ENCODE results near the gene AMBN. TPM values are rescaled to one million over a fixed set of nuclear protein-coding genes. Genes with fewer than 3 reads are reported as not detected.

The AMBN gene
- total and polyA plus RNA-seq, 9 of the 15 experiments (the other 6 are each of a cell fraction or from before 2014, with no cell fraction given), result 0.03 to 0.09 (median 0.07) TPM; not detected in 6

- no peak for TF ChIP-seq CTCFL (IDR thresholded peaks at IDR 0.05; ENCODE audit: borderline replicate concordance, insufficient read depth, low read depth, low read length, poor library complexity, severe bottlenecking)
- peak; percentile 96 for TF ChIP-seq CBFA2T3 (IDR thresholded peaks at IDR 0.05)
- peak in 1 of 2 experiments; percentile 41; a peak in 1 of 4 replicates for TF ChIP-seq MNT (conservative IDR thresholded peaks at IDR 0.05)
- TF ChIP-seq NCOA1 (IDR thresholded peaks at IDR 0.05; ENCODE audit: low read depth), result 0 out of 2 replicates have a peak, but pooled peaks have one; percentile 58
- no peak for TF ChIP-seq DLX4 (CRISPR knock-in tag; IDR thresholded peaks at IDR 0.05)
- no peak for TF ChIP-seq CHCHD3 (CRISPR knock-in tag; IDR thresholded peaks at IDR 0.05)
- TF ChIP-seq SMARCE1 (IDR thresholded peaks at IDR 0.05), result peak; percentile 89
- TF ChIP-seq BCL6 (CRISPR knock-in tag; IDR thresholded peaks at IDR 0.05), result no peak
- no peak for TF ChIP-seq GTF2F1 (IDR thresholded peaks at IDR 0.05; ENCODE audit: low read depth, low read length)
- TF ChIP-seq PHB2 (IDR thresholded peaks at IDR 0.05; ENCODE audit: low read depth), result peak; percentile 85
- TF ChIP-seq ATF7 (IDR thresholded peaks at IDR 0.05), result peak; percentile 35; the same call in 1 of the 2 replicates
- 0 out of 2 replicates have a peak, but pooled peaks have one; percentile 21 for TF ChIP-seq JUN (IDR thresholded peaks at IDR 0.05; ENCODE audit: borderline replicate concordance, low read depth, low read length)
- no peak for TF ChIP-seq JUN (CRISPR knock-in tag; IDR thresholded peaks at IDR 0.05; ENCODE audit: borderline replicate concordance)
- peak; percentile 63; the same call in 1 of the 2 replicates for TF ChIP-seq SMARCC2 (IDR thresholded peaks at IDR 0.05; ENCODE audit: low read depth)
- no peak for TF ChIP-seq BRF2 (IDR thresholded peaks at IDR 0.05; ENCODE audit: borderline replicate concordance, insufficient read depth, insufficient read length)
- no peak for TF ChIP-seq E2F8 (IDR thresholded peaks at IDR 0.05; ENCODE audit: low read depth, partially characterized antibody)
- peak; percentile 60; the same call in 1 of the 2 replicates for TF ChIP-seq CREB3L1 (IDR thresholded peaks at IDR 0.05; ENCODE audit: borderline replicate concordance, low read depth)
- no peak for TF ChIP-seq SAP30 (IDR thresholded peaks at IDR 0.05; ENCODE audit: borderline replicate concordance, insufficient read depth, low read depth, low read length, poor library complexity, severe bottlenecking)
- peak; percentile 62 to 65; a peak in 3 of 4 replicates for TF ChIP-seq KDM1A (IDR thresholded peaks at IDR 0.05)
These were observed 62.6 kb downstream of the AMBN start (continued) for GRCh38 chr4:70654605-70655011.

All from K562 (cell line).